Spleen (tissue), 3 donors: ENCODE results near the gene TSPAN18.

Experiments used
- POLR2A ChIP-seq, 3 donors: fragments of 450-650 bp; IDR thresholded peaks; one replicate each; pipeline ENCODE4 v1.5.1; 2017; ENCODE audit warnings: antibody characterized with exemption in 3 of 3, mild to moderate bottlenecking in 1 of 3
- POLR2AphosphoS5 ChIP-seq, 3 donors: sonication (generic); formaldehyde crosslinking; IDR thresholded peaks; one replicate each; pipeline ENCODE4 v1.5.1; 2017; ENCODE audit warnings: antibody characterized with exemption in 3 of 3

DNA sequence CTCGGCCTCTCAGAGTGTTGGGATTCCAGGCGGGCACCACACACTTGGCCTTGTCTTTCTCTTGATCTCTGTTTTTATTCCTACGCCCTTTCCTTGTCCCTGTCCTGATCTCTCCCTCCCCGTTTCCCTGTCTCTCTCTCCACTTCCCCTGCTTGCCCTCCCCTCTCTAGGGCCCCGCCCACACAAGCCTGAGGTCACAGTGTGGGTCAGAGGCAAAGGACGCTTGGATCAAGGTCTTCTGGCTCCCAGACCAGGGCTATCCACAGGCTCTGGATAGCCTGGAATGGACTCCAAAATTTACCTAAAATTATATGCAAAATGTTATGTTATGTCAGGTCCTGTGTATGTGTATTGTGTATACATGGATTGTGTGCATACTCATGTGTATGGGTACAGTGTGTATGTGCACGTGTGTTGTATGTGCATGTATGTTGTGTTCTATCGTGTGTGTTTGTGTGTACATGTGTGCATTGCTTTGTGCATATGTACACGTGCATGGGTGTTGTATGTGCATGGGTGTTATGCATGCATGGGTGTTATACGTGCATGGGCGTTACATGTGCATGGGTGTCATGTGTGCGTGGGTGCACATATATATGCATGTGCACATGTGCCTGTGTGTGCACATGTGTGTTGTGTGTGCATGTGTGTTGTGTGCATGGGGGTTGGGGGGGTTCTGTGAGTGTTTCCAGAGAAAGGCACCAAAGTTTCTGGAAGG is 185.7 kb downstream of the TSPAN18 start:
- no peak for TF ChIP-seq POLR2A (IDR thresholded peaks at IDR 0.05)
- TF ChIP-seq POLR2AphosphoS5 (IDR thresholded peaks at IDR 0.05): peak in 1 of 3 donors; percentile 18
